DLD1 (cell line): Measurements from ENCODE around the gene NIPA2.

Source experiments
- in situ Hi-C: cut with HindIII; loops from 2 replicates; pipeline ENCODE4 v1.10.0; 2017; ENCODE audit warnings: low sequenced_read_pairs

NIPA2 gene

DNA sequence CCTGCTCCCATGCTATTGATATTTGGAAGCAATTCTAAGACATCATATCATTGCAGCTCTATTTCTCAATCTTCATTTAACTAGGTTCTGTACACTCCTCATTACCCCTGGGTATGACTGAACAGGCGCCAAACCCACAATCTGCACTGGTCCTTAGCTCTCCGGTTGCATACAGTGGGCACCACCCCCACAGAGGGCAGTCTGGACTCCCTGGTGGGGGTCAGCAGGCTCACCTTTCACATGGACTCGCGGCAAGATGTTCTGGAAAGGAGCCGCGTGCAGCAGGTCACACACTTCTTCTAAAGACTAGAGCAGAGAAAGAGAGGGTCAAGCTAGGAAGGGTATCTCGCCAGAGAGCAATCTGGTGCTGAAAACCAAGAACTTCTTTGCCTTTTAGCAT is 36.5 kb downstream of the NIPA2 start:
- in situ Hi-C loops: no loop called here

DNA sequence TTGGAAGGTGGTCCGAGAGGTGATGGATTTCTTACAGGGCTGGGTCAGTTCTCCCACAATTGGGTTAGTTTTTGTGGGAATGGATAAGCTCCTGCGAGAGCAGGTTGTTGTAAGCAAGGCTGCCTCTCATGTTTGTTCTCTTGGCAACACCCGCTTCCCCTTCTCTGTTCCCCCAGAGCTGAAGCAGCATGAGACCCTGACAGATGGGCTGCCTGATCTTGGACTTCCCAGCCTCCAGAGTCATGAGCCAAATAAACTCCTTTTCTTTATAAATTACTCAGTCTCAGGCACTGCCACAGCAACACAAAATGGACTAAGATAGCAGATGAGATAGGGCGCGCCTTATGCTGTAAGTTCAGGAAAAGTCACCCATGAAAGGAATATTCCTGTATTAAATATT is 38.7 kb downstream of the NIPA2 start:
- in situ Hi-C loops: no loop called here

DNA sequence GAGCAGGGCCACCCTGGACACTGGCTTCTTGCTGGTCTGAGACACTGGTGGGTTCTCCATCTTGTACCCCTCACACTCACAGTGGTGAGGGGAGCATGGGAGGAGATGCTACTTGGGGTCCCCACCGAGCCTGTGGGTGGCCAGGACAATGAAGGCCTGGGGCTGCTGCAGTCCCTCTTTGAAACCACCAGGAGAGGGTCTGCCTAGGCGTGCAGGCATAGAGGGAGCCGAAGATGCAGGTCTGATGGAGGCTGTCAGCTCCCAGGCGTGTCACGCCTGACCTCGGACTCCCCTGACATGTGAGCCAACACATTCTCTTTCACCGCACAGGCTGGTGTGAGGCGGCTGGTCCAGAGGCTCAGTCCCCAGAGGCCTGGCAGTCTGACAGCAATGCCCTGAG is 39.1 kb downstream of the NIPA2 start:
- in situ Hi-C loops: no loop called here

DNA sequence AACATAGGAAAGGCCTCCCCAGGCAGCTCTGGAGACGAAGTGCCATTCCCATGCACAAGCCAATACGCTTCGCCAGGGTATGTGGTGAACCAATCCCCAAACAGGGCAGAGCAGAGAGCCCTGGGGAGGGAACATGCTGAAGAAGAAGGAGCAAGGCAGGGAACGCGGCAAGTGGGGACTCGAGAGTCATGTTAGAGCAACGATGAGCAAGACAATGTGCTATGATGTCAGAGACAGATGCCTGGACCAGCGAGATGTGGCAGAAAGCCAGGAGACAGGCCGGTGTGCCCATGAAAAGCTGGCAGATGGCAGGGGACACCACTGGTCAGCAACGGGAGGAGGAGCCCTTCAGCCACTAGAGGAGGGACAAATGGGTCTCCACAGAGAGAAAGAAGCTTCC is 39.6 kb downstream of the NIPA2 start:
- in situ Hi-C loops: no loop called here

DNA sequence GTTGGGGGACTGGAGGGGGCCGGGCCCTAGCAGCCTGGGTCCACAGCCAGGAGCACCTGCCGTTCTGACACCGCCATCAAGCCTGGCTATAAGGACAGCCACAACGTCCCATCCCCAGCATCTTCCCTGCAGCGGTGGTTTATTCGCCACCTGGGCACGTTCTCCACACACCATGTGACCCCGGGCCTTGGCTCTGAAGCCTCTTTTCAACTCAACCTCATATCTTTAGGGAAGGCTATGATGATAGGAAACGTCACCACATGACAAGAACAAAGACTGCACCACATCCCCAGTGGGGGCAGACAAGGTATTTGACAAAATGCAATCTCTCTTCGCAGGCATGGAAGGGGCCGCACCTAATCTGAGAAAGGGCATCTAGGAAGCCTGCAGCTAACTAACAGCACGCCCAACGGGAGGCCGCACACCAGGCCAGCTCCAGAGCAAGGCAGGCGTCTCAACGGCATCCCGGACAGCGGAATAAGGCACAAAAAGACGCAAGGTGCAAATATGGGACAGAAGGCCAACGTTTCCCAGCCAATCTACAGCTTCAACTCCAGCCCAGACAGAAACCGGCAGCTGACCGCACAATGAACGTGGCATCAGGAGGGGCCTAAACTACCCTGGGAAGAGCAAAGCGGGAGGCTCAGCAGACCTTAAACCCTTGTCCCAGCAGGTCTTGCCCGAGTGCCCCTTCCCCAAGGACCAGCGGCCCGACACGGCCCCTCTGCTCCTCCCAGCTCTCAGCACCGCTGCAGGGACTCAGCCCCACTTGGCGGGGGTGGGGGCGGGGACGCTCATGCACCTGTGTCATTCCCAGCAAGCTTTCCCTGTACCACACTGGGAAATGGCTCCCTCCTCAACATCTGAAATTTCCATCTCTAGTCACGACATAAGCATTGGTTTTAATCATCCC is 41.9 kb downstream of the NIPA2 start:
- in situ Hi-C loops: no loop called here

DNA sequence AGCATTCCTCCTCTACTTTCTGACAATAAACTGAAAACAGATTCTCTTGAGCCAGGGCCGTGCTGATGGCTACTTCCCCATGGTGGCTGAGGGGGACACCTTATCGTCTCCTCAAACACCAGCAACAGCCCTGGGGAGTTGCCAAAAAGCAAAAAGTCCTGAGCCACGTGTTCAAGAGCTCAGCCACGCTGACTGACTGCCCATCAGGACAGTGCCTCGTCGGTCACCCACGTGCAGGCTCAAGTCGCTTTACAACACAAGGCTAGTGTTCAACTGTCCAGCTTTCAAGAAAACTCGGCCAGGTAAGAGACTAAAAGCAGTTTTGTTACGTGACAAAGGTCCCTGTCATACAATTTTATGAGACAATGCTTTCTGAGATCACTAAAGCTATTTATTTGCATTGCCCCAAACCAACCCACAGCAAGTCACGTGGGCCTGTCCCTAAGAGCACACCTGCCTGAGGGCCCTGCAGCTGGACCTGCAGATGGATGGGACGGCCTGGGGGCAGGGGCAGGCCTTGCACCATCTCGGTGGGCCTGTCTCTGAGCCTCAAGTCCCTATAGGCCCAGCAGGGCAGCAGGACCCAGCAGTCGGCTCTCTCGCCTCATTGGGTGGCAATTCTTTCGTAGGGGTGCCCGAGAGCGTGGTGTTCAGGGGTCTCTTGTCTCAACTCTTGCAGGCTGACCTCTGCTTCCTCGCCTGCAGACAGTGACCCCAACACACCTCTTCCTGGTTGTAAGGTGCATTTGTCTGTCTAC is 42.7 kb downstream of the NIPA2 start:
- in situ Hi-C loops: no loop called here

DNA sequence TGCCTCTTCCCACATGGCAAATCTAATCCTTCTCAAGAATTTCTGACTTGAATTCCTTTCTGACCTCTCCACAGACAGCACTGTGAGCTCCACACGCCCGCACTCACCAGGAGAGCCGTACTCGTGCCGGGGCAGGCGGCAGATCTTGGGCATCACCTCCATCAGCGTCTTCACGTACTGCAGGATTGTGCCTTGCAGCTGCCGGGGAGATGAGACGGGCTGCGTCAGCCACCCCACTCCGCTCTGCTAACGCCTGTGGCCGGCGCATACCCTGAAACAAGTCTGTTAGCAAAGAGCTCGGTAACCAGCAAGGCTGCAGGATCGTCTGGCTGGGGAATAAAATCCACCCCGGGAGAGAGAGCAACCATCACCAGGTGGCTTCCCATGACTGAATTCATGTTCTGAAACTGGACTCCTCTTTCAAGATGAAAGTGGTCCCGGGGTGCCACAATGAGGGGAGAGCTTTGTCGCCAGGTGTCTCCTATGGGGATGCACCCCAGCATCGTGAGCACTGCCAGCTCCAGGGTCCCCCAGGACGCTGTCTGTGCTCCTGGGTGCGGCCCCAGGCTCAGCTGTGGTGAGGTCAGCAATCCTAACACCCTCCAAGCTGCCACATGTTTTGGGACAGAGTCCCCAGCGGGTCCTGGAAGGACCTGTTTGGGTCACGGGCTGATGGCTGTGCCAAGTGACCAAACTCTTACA is 43.4 kb downstream of the NIPA2 start:
- in situ Hi-C loops: no loop called here

DNA sequence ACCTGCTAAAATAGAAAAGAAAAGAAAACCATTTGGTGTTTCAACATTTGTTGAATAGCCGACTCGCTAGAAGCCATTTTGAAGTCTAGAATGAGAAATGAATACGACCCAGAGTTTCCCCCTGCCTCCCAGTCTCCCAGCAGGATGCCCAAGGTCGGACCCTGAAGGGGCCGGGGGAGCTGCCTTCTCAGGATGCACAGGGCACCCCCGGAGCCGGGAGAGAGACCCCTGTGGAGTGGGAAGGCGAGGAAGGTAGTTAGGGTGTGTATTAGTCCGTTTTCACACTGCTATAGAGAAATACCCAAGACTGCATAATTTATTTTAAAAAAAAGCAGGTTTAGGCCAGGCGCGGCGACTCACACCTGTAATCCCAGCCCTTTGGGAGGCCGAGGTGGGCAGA is 44.7 kb downstream of the NIPA2 start:
- in situ Hi-C loops: no loop called here

DNA sequence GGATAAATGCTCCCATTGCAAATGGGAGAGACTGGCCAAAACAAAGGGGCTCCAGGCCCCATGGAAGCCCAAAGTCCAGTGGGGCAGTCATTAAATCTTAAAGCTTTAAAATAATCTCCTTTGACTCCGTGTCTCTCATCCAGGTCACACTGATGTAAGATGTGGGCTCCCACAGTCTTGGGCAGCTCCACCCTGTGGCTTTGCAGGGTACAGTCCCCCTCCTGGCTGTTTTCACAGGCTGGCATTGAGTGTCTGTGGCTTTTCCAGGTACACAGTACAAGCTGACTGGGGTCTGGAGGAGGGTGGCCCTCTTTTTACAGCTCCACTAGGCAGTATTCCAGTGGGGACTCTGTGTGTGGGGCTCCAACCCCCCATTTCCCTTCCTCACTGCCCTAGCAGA is 45.9 kb downstream of the NIPA2 start:
- in situ Hi-C loops: no loop called here

DNA sequence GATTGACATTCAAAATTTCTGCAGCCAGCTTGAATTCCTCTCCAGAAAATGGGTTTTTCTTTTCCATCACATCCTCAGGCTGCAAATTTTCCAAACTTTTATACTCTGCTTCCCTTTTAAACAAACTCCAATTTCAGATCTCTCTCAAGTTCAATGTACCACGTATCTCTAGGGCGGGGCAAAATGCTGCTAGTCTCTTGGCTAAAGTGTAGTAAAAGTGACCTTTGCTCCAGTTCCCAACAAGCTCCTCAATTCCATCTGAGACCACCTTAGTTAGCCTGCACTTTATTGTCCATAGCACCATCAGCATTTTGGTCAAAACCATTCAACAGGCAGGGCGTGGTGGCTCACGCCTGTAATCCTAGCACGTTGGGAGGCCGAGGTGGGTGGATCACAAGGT is 46.7 kb downstream of the NIPA2 start:
- in situ Hi-C loops: no loop called here

DNA sequence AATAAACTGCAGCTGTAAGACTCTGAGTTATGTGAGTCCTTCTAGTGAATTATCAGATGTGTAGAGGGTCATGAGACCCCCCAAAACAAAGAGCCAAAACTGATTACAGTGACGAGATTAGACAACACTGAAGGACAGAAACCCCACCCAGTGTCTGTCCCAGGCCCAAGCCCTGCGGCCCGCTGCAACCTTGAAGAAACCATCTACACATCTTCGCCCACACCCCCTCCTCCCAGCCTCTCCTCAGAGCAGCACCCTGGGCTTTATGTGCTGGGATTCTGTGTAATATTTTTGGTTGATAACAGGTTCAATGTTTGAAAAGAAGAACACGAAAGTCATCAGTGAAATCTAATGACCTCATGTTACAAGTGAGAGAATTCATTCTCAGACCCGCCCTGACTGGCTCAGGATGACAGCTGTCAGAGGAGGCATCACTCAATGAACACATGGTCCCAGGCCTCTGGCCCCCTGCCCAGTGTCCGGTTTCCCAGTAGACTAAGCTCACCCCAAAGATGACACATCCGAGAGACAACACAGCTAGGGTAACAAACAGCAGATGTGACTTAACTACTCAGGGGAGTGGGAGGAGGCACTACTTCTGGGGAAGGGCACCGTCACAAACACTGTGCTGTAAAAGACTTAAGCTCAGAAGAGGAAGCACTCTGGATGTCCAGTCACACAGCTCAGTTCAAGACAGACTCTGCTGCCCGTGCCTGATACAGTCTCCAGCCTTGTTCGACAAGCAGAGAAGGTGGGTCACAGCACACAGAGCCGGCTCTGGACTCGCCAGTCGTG is 48.9 kb downstream of the NIPA2 start:
- in situ Hi-C loops: no loop called here

DNA sequence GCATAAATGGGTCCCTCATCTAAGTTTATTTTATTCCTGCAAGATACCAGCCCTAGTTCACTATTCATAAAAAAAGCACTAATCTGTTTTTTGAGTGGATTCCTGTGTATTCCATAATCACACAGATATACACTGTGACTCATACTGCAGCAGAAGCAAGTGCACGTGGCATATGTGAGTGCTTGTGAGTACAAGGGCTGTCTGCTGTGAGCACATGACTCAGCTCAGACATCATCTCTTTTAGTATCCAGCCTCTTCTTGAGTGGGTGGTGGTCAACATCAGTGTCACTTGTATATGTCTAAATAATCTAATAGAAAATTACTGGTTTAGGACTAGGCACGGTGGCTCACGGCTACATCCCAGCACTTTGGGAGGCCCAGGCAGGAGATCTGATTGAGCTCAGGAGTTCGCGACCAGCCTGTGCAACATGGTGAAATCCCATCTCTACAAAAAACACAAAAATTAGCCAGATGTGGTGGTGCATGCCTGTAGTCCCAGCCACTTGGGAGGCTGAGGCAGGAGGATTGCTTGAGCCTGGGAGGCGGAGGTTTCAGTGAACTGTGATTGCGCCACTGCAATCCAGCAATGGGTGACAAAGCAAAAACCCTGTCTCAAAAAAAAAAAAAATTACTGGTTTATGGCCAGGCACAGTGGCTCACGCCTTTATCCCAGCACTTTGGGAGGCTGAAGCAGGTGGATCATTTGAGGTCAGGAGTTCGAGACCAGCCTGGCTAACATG is 49.8 kb downstream of the NIPA2 start:
- in situ Hi-C loops: no loop called here

DNA sequence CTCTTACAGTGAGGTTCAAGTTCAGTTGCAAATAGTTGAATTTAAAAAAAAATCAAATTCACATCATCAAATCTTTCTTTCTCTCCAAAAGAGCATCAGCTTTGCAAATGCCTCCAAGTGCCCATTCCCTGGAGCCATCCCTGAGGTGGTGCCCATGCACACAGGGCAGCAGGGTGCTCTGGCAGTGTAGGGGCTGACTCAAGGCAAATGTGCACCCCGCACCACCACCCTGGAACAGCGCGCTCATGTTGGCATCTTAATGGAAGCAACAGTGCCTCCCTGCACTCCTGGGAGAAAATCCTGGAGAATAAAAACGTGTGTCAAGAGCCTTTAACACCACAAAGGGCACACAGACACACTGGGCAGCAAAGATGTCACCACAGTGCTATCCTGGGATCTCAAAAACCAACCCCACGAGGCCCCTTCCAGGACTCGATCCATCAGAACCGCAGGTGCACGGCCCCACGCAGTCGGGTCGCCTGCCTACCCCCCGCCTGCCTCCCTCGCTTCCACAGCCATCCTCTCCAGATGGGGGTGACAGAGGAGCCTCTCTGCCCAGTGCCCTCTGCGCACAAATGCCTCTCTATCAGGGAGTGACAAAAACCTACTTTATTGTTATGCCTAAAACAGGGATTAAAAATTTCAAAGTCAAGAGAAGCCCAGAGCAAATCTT is 50.8 kb downstream of the NIPA2 start:
- in situ Hi-C loops: no loop called here

DNA sequence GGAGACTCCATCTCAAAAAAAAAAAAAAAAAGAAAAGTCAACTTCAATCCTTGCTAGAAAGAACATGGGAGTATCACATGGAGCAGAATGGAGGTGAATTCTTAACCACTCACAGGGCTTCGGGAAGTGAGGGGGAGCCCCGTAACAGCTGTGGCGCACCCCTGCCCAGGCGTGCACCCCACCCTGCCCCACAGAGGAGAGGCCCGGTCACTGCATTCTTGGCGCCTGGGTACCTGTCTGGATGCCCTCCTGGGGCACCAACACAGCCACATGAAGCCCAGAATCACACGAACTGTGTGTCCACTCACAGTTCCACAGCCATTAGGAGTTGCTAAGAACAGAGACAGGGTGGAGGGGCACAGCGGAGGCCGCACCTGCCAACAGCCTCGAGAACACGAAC is 51.8 kb downstream of the NIPA2 start:
- in situ Hi-C loops: no loop called here

DNA sequence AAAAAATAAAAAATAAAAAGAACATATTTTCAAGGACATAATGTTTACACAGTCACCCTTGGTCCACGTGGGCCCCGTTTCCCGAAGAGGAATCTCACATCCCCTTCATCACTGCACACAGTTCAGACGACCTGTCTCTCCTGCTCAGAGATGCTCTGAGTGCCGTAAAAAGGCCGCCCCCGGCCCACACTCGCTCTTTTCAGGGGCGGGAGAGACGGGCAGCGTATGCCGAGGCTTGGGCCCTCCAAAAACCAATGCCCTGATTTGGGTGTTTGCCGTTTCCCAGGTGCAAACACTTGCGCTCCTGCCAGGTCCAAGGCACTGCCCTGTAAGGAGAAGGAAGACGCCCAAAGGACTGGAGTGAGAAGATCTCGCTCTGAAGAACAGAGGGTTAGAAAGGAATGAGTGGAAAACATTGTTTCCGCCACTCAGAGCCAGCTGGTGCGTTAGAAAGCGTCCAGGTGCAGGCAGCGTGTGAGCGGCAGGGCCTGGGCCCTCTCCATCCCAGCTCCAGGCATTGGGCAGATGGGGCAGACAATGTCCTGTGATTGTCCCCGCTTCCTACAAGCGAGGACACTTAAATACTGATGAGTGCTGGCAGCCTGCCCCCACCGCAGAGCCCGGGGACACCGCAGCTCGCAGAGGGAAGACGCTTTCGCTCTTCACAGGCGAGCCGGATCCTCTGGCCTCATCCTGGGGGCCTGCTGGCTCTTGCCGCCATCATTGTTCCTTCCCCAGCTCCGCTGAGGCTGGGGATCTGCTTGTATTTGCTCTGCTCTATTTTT is 53.2 kb downstream of the NIPA2 start:
- in situ Hi-C loops: no loop called here

DNA sequence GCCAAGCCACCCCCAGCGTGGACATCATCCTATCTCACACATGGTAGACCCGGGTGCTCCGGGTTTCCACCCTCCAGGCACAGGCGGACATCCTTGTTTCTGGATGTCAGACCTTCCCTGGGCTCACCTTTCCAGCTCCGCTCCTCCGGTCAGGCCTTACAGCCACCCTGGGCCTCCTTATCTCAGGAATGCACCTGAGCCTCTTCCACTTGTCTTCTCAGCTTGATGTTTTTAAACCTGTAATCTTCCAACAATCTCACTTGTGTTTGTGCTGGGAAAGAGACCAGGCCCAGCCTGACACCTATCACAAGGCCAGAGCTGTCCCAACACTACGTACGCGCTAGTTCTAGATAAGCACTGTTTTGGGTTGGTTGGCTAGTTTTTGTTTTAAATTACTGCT is 53.9 kb downstream of the NIPA2 start:
- in situ Hi-C loops: no loop called here

DNA sequence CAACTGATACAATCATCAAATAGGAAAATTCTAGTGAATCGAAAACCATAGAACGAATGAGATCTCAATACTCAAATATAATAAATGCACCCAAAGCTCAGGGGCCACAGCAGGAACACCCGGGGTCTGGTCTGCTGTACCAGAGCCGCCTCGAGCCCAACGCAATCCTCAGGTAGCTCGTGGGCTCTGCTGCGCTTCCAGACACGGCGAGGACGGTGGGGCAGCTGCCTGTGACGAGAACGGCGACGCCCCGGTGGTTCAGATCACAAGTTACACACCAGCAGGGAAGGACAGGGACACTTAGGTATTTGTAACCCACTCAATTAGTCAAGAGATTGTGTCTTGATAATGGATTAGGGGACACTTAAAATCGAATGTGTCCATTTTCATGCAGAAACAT is 54.6 kb downstream of the NIPA2 start:
- in situ Hi-C loops: no loop called here

DNA sequence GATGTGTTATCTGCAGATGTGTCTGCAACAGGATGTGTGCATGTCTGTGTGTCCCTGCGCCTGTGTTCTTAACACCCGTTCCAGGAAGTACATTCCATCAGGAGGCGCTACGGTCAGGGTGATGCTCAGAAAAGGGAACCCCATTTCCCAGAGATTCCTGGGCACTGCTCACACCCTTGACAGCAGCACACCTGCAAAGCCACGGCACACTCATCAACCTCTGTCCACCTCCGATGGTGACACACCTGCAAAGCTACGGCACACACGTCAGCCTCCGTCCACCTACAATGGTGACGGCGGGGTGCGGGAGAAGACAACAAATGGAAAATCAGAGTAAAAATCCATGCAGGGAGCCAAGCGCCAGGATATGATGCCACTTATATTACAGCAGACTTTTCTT is 55.4 kb downstream of the NIPA2 start:
- in situ Hi-C loops: no loop called here
